Neural progenitor cell (in vitro differentiated cells): ENCODE measurements around the gene TNRC18.

Experiments used
- CTCF ChIP-seq: fragments of 200-600 bp; sonication (generic); IDR thresholded peaks from 2 replicates; pipeline ENCODE4 v1.5.1; 2017; ENCODE audit warnings: antibody characterized with exemption, mild to moderate bottlenecking
- EZH2 ChIP-seq: fragments of 200-600 bp; sonication (generic); IDR thresholded peaks from 2 replicates; pipeline ENCODE4 v1.6.1; 2017; ENCODE audit warnings: antibody characterized with exemption, mild to moderate bottlenecking, moderate library complexity
- EZH2phosphoT487 ChIP-seq: fragments of 200-600 bp; sonication (generic); IDR thresholded peaks from 2 replicates; pipeline ENCODE4 v1.6.1; 2017; ENCODE audit warnings: antibody characterized with exemption

- TF ChIP-seq EZH2 (no peak), CTCF (no peak), EZH2phosphoT487 (no peak)
These were observed 50.3 kb downstream of the TNRC18 start for GRCh38 chr7:5373300-5373699.
